OCI-M2 (cell line): Measurements from ENCODE around the gene CIROP.
"Not testable (repeated sequence)": the region's sequence is repeated elsewhere in the genome, so short reads cannot be mapped to it uniquely, and the experiment has no call there.

Source experiments
- DNase-seq: peaks from one replicate; lab custom pipeline; 2025; ENCODE audit not compliant: unreplicated experiment; lab: John Stamatoyannopoulos, UW

The CIROP gene

DNA sequence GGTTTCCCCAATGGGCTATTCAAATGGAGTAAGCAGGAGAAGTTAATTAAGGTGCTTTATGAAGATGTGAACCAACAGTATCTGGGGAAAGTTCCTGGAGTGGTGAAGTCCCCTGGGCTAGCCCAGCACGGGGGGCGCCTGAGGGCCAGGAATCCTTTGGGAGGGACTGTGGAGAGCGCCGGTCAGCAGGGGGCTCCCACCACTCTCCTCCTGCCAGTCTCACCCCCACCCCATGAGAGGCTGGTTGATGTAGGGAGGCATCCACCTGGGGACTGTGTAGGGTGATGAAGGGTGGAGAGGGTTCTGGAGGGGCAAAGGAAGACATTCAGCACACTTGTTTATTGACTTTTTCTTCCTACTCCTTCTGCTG is 9.9 kb upstream of the CIROP start:
- DNase-seq: no peak

- DNase-seq: no peak
Measured at GRCh38 chr14:23114120-23114458, 9.3 kb upstream of the CIROP start.

- DNase-seq: no peak
Measured at GRCh38 chr14:23113431-23114119, 8.8 kb upstream of the CIROP start.

DNA sequence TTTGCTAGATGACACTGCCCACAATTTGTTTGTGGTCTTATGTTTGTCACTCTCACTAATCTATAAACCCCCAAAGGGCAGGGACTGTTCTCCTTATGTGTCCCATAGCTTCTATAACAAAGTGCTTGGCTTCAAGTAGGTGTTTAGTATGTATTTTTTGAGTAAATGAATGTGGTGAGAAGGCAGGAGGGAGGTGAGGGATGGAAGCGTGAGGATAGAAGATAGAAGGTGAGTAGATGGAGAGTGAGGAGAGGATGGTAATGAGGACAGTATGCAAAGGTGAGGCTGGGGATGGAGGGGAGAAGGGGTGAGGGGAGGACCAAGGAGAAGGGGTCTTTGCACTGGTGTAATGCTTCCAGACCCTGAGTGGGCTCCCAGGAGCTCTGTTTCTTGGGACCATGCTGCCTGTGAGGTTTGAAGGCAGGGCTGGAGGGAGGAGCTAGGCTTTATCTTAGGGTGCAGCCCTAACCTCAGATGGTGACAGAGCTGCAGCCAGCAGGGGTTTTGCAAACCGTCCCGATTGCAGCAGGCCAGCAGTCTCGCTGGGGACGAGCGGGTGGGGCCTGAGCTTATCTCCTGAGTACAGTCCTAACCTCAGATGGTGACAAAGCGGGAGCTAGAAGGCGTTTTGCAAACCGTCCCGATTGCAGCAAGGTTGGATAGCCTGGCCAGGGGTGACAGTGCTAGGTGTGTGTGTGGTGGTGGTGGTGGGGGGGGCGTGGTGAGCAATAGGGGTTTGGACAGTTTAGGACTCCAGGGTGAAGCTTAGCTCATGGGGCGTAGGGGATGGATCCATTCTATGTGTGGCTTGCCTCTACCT is 7.8 kb upstream of the CIROP start:
- peak; percentile 57 for DNase-seq

- no peak for DNase-seq
Measured at GRCh38 chr14:23110579-23111365, 6.0 kb upstream of the CIROP start.

DNA sequence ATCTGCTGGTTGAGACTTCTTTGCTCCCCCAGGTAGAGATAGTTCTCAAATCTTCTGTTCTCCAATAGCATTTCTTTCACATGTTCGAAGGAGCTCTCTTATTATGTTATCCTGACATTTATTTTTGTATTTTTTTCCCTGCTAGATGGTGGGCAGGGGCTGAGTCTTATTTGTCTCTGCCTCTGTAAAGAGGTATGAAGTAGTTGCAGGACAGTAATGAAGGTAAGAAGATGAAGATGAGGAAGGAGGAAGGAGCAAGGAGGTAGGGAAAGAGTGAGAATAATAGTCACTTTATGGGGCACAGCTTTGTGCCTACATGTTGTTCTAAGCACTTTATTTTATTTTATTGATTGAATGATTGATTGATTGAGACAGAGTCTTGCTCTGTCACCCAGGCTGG is 5.0 kb upstream of the CIROP start:
- DNase-seq: no peak

DNA sequence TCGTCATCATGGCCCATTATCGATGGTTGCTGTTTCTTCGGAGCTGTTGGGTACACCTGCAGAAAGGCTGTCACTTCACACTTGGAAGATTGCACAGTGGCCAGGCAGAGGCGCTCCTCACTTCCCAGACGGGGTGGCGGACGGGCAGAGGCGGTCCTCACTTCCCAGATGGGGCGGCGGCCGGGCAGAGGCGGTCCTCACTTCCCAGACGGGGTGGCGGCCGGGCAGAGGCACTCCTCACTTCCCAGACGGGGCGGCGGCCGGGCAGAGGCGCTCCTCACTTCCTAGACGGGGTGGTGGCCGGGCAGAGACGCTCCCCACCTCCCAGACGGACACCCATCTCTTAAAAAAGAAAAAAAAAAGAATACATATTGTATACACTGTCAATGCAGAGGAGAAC is 3.4 kb upstream of the CIROP start:
- DNase-seq: not testable (repeated sequence)

GRCh38 chr14:23107620-23108019 is 2.8 kb upstream of the CIROP start:
- DNase-seq: not testable (repeated sequence)

DNA sequence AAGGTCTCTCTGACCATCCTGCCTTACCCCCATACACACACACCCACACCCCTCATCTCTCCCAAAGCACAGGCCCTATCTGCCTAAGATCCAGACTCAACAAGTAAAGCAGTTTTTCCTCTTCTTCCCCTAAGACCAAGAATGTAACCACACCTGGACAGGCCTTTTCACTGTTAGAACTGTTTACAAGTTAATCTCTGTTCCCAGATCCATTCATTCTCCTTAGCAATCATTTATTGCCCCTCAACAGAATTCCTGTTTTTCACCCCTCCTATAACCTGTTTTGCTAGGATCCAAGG is 1.9 kb upstream of the CIROP start:
- no peak for DNase-seq

DNA sequence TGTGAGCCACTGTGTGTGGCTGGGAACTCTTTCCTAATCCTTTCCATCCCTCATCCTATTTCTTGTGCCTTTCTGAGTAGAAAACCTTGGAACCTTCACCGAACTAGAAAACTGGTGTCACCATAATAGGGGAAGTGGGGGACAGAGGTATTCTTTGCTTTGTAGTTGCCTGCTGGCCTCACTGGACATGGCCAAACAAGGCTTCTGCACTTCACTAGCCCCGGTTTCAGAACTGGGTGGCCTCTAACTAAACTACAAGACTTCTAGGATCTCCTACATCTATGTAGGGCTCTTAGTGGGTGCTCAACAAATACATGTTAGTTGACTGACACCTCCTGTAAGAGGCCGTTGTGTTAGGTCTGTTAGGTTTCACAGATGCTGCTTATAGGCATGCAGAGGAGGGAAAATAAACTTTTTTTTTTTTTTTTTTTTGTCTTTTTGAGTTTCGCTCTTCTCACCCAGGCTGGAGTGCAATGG is 597 bp upstream of the CIROP start:
- no peak for DNase-seq

DNA sequence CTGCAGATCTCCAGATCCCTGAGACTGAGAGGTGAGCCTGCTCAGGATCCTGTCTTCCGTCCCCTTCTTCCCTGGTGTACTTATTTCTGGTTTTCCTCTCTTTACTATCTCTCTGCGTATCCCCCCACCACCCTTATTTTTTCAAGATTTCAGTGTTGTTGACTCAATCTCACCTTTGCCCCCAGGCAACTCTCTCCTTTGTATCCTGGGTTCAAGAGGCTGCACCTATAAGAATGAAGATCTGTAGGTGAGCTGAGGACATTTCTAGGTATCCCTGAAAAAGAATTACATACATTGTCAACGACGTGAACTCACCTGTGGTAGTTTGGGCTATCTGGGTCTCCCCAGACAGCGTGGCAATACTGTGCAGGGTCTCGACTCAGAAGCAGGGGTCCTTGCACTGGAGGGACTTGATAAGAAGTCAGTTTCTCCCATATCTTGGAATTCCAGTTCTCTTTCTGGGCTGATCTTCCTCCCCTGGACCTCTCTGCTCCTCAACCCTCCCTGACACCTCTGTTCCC is 659 bp downstream of the CIROP start:
- no peak for DNase-seq

DNA sequence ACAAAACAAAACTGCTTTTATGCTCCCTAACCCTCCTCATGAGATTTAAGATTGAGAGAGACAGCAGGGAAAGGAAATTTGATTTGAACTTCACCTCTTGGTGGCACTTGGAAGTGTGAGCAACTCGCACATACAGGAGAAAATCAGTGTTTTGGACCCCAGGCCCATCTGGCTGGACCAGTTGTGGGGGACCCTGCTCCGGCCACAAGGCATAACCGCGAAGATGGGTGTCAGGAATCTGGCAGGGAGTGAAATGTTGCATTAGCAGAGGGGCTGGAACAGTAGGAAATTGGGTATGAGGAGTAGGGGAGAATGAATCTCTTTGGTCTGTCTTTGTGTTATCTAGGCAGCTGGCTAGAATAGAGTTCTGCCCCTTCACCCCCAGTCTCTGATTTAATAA is 1.2 kb downstream of the CIROP start:
- no peak for DNase-seq

- no peak for DNase-seq
Measured at GRCh38 chr14:23102801-23103200, 2.0 kb downstream of the CIROP start.

GRCh38 chr14:23101986-23102625 is 2.7 kb downstream of the CIROP start:
- no peak for DNase-seq

DNA sequence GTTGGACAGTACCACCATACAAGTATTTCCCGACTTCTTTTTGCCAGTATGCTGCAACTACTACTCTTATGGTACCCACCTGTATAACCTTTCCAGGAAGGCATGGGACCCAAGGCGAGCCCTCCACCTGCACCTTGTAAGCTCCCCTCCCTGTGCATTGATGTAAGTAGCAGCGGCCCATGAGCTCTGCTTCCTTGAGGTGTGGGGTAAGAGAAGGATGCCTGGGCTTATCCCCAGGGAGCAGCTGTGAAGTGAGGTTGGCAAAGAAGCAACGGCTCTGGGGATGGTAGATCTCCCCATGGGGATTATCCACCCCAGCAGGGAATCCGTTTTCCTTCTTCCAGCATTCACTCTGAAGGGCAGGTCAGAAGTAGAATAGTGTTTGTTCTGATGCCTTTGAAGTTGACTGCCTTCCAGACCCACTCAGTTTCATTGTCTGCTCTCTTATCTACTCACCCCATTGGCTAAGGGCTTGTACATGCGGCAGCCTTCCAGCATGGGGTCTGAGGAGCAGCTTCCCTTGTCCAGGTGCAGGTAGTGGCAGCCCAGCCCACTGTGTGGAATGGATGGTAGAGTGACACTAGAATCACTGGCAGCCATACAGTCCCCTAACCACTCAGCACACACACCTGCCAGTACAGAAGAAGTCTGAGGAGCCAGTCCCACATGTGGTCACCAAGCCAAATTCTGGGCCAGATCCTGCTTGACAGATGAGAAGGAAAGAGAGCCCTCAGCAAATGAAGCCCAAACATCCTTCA is 3.4 kb downstream of the CIROP start:
- no peak for DNase-seq

GRCh38 chr14:23099212-23099861 is 5.5 kb downstream of the CIROP start:
- no peak for DNase-seq

DNA sequence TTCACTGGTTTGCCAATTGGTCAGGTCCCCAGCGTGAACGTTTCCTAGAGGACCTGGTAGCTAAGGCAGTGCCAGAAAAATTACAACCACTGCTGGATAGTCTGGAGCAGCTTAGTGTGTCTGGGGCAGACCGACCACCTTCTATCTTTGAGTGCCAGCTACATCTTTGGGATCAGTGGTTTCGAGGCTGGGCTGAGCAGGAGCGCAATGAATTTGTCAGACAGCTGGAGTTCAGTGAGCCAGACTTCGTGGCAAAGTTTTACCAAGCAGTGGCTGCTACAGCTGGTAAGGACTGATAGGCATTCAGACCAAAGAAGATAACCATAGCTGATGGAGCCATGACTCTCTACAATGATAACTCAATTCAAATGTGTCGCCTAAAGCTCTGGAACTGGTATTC is 7.0 kb downstream of the CIROP start:
- DNase-seq: no peak

DNA sequence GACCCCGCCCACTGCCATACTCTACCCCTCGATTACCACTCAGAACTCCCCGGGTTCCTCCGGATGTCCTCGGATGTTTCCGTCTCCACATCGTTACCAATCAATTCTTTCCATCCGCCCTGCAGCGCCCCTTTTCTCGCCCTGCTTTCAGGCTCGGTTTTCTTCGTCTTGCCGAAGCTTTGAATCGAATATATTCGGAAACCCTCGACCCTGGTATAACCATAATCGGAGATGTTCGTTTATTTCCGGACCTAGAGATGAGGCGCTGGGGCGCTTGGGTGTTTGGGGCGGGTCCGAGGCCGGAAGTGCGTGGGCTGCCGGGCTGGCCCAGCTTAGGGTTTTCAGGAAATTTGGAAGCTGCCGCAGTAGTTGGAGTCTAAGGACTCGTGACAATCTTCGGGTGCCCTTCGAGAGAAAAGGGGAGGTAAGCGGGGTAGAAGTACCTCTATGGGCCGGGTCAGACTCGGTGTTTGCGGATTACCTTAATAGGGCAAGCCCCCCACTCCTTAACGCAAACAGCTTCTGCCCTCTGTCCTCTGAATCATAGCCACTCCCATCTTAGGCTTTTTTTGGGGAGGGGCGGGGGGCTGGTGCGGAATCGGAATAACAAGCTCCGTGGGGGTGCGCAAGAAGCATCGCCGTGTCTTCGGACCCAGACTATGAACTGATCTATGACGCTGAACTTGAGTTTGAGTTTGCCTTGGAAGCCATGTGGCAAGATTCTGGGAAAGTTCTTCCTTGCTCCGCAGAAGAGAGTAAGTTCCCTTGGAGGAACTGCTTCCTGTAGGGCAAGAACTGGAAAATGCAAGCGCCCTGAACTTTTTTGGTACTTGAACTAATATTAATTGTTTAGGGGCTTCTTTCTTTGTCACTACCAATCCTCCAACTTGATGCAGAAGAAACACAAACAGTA is 9.3 kb downstream of the CIROP start, which contains the start of gene C14orf119:
Gene C14orf119 (plus strand): TSS at position 310 of the 913 bp plus-strand sequence. CDS start 2,154 bp downstream, outside the sequence.
- no peak for DNase-seq

GRCh38 chr14:23094666-23095195 is 10.1 kb downstream of the CIROP start, which contains the start of gene ACIN1:
TSS of gene ACIN1 (minus strand) at chr14:23095136. CDS start at chr14:23095112, 24 bp downstream.
- DNase-seq: no peak
